Neutrophil (primary cell): Measurements from ENCODE around the gene ENTPD1.

ENCODE experiments used
- H3K27ac ChIP-seq: fragments of 200-600 bp; sonication (generic); 2 replicates; pipeline ENCODE4 v1.5.1; 2016; ENCODE audit warnings: mild to moderate bottlenecking, moderate library complexity
- H3K27me3 ChIP-seq: fragments of 200-600 bp; sonication (generic); 2 replicates; pipeline ENCODE4 v1.6.0; 2016; ENCODE audit warnings: mild to moderate bottlenecking
- H3K36me3 ChIP-seq: fragments of 200-600 bp; sonication (generic); 2 replicates; pipeline ENCODE4 v1.5.1; 2017
- H3K4me1 ChIP-seq, 2 experiments: fragments of 200-600 bp in 1 of 2; sonication (generic) in 1 of 2; 1 replicate in 1 of 2; 2 replicates in 1 of 2; pipeline versions ENCODE4 v1.5.1 to v1.6.1; 2013 to 2016; ENCODE audit warnings: low read depth in 1 of 2, low read length in 1 of 2, mild to moderate bottlenecking in 1 of 2, moderate library complexity in 1 of 2; ENCODE audit not compliant: control insufficient read depth in 1 of 2, insufficient read depth in 1 of 2
- H3K4me3 ChIP-seq, 2 experiments: fragments of 200-600 bp in 1 of 2; sonication (generic) in 1 of 2; 1 replicate in 1 of 2; 2 replicates in 1 of 2; pipeline ENCODE4 v1.5.1; 2013 to 2016; ENCODE audit warnings: low read depth in 1 of 2, low read length in 1 of 2, mild to moderate bottlenecking in 1 of 2, moderate library complexity in 1 of 2
- H3K9me3 ChIP-seq: fragments of 200-600 bp; sonication (generic); 2 replicates; pipeline ENCODE4 v1.5.1; 2016
- CTCF ChIP-seq: fragments of 200-600 bp; sonication (generic); IDR thresholded peaks from 2 replicates; pipeline ENCODE4 v1.5.1; 2016; ENCODE audit warnings: antibody characterized with exemption

Gene ENTPD1

GRCh38 chr10:95783741-95784140 is 27.8 kb downstream of the ENTPD1 start:
- no peaks in the 10 kb centered on the region for H3K27me3 ChIP-seq
- H3K36me3 ChIP-seq = peaks cover 4% of the 10 kb centered on the region
- H3K9me3 ChIP-seq = no peaks in the 10 kb centered on the region
- peaks cover 48 to 51% of the 10 kb centered on the region in 2 experiments for H3K4me1 ChIP-seq
- no peak for TF ChIP-seq CTCF
- peak overlapping the region; percentile 85 for H3K27ac ChIP-seq
- H3K4me3 ChIP-seq = no peak overlapping the region

- no peak for TF ChIP-seq CTCF
- peaks cover 50 to 51% of the 10 kb centered on the region in 2 experiments for H3K4me1 ChIP-seq
These were observed 28.4 kb downstream of the ENTPD1 start for GRCh38 chr10:95784279-95784913.

GRCh38 chr10:95785317-95785716 is 29.4 kb downstream of the ENTPD1 start:
- TF ChIP-seq CTCF = no peak
- Histone ChIP-seq H3K4me3 (no peak overlapping the region), H3K9me3 (no peaks in the 10 kb centered on the region), H3K36me3 (peaks cover 8% of the 10 kb centered on the region), H3K27ac (peak overlapping the region; percentile 85), H3K27me3 (no peaks in the 10 kb centered on the region), H3K4me1 (peaks cover 57 to 60% of the 10 kb centered on the region in 2 experiments)

More at GRCh38 chr10:95784279-95784913, 28.4 kb downstream of the ENTPD1 start:
- H3K36me3 ChIP-seq = peaks cover 4% of the 10 kb centered on the region
- no peak overlapping the region for H3K4me3 ChIP-seq
- no peaks in the 10 kb centered on the region for H3K27me3 ChIP-seq
- H3K27ac ChIP-seq = peak overlapping the region; percentile 85
- H3K9me3 ChIP-seq = no peaks in the 10 kb centered on the region

GRCh38 chr10:95785942-95786669 is 30.1 kb downstream of the ENTPD1 start:
- Histone ChIP-seq H3K4me3 (no peak overlapping the region), H3K4me1 (peaks cover 53 to 61% of the 10 kb centered on the region in 2 experiments), H3K9me3 (no peaks in the 10 kb centered on the region), H3K36me3 (peaks cover 8% of the 10 kb centered on the region), H3K27me3 (no peaks in the 10 kb centered on the region), H3K27ac (peak overlapping the region; percentile 85)
- no peak for TF ChIP-seq CTCF

- Histone ChIP-seq H3K27me3 (no peaks in the 10 kb centered on the region), H3K4me1 (peaks cover 56 to 61% of the 10 kb centered on the region in 2 experiments), H3K27ac (peak overlapping the region; percentile 42), H3K4me3 (no peak overlapping the region), H3K36me3 (peaks cover 8% of the 10 kb centered on the region), H3K9me3 (no peaks in the 10 kb centered on the region)
- TF ChIP-seq CTCF = no peak
These were observed 31.5 kb downstream of the ENTPD1 start for GRCh38 chr10:95787447-95787846.
